ENCODE data around the gene CDHR1.

- TF ChIP-seq CTCF (IDR thresholded peaks at IDR 0.05): no peak
- no peak for TF ChIP-seq SIN3A (IDR thresholded peaks at IDR 0.05; ENCODE audit: borderline replicate concordance, insufficient read depth, low read depth, low read length)
Measured at GRCh38 chr10:84201682-84202081, 7.3 kb downstream of the CDHR1 start.

All from Panc1 (cell line).